ENCODE measurements around the gene APBB2.
A peak's percentile ranks its signal among the peaks of the same experiment; 100 is the strongest.

APBB2 gene

GRCh38 chr4:40874901-40875300 is 339.4 kb downstream of the APBB2 start:
- Mint-ChIP-seq H3K4me1 (no peaks in the 10 kb centered on the region), H3K9me3 (no peaks in the 10 kb centered on the region), H3K4me3 (no peak overlapping the region), H3K36me3 (no peaks in the 10 kb centered on the region), H3K27me3 (peaks cover 20 to 25% of the 10 kb centered on the region in 2 donors), H3K27ac (no peak overlapping the region)
- DNase-seq (no peak), ATAC-seq (replicated peaks) (no peak)

GRCh38 chr4:40874331-40874730 is 340.0 kb downstream of the APBB2 start:
- Mint-ChIP-seq H3K36me3 (no peaks in the 10 kb centered on the region), H3K4me1 (no peaks in the 10 kb centered on the region), H3K9me3 (no peaks in the 10 kb centered on the region), H3K27ac (no peak overlapping the region), H3K27me3 (peaks cover 18 to 22% of the 10 kb centered on the region in 2 donors), H3K4me3 (no peak overlapping the region)
- DNase-seq, result no peak
- no peak for ATAC-seq (replicated peaks)

GRCh38 chr4:40871695-40872250 is 342.6 kb downstream of the APBB2 start:
- ATAC-seq (replicated peaks) (no peak), DNase-seq (no peak)
- Mint-ChIP-seq H3K27ac (no peak overlapping the region), H3K4me1 (no peaks in the 10 kb centered on the region), H3K9me3 (no peaks in the 10 kb centered on the region), H3K36me3 (no peaks in the 10 kb centered on the region), H3K27me3 (peaks cover 4 to 6% of the 10 kb centered on the region in 2 donors), H3K4me3 (no peak overlapping the region)

DNA sequence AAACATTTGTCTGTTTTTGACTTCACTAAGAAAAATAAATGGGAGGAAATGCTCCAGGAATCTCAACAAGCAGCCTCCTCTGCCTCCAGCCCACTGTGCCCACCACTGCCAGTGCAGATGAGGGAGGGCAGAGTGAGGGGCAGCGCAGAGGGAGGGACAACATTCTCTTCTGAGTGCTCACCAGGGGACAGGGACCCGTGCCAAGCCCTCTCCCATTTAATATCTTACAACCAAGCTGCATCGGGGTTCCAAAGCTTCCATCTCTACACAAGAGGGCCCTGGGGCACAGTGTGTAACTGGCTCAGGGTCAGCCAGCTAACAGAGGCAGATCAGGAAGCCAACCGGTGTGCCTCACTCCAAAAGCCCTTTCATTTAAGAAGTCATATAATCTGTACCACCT is 344.2 kb downstream of the APBB2 start:
- no peak overlapping the region for H3K4me3 Mint-ChIP-seq
- ATAC-seq (replicated peaks) (no peak), DNase-seq (no peak)
- H3K4me1 Mint-ChIP-seq, result no peaks in the 10 kb centered on the region
- H3K27me3 Mint-ChIP-seq, result peaks cover 4 to 6% of the 10 kb centered on the region in 2 donors
- H3K9me3 Mint-ChIP-seq, result no peaks in the 10 kb centered on the region
- H3K27ac Mint-ChIP-seq, result no peak overlapping the region
- H3K36me3 Mint-ChIP-seq, result no peaks in the 10 kb centered on the region

- Mint-ChIP-seq H3K9me3 (no peaks in the 10 kb centered on the region), H3K27ac (no peak overlapping the region), H3K4me1 (no peaks in the 10 kb centered on the region), H3K27me3 (peaks cover 0 to 12% of the 10 kb centered on the region in 2 donors), H3K36me3 (no peaks in the 10 kb centered on the region), H3K4me3 (no peak overlapping the region)
- DNase-seq (no peak), ATAC-seq (replicated peaks) (no peak)
These were observed 348.6 kb downstream of the APBB2 start for GRCh38 chr4:40865696-40866095.

DNA sequence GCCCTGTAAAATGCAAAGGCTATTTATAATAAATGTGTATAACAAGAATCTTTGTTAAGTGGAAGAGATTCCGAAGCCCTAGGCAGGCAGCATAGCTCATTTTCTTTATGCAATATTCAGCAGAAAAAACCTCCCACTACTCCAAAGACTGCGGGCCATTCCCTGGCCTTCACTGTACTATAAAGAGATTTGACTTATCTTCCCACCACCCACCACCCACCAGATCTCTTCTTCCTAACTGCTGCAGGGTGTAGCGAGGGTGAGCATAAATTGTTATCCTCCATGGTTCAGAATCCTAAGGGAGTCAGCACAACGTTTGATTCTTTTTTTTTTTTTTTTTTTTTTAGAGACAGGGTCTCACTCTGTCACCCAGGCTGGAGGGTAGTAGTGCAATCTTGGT is 349.8 kb downstream of the APBB2 start:
- Mint-ChIP-seq H3K4me1 (peaks cover 0 to 3% of the 10 kb centered on the region in 2 donors), H3K36me3 (no peaks in the 10 kb centered on the region), H3K9me3 (no peaks in the 10 kb centered on the region), H3K27me3 (peaks cover 5 to 16% of the 10 kb centered on the region in 2 donors), H3K4me3 (no peak overlapping the region), H3K27ac (no peak overlapping the region)
- DNase-seq, result no peak
- ATAC-seq (replicated peaks), result no peak

DNA sequence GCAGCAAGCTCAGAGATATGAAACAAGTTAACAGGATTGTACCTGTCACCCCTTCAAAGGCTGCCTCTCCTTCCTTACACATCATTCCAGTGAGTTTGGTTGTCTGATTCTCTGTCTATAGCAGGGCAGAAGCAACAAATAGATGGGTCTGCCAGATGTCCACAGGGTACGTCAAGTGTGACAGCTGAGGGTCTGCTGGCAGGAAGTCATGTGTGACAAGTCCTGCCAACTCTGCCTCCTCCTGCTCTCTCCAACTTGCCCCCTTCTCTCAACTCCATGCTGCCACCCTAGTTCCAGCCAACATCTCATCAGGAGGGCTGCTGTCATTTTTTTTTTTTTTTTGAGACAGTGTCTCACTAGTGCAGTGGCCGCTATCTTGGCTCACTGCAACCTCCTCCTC is 355.4 kb downstream of the APBB2 start:
- DNase-seq (no peak), ATAC-seq (replicated peaks) (no peak)
- peaks cover 27 to 46% of the 10 kb centered on the region in 2 donors for H3K4me1 Mint-ChIP-seq
- H3K36me3 Mint-ChIP-seq, result no peaks in the 10 kb centered on the region
- peaks cover 12 to 15% of the 10 kb centered on the region in 2 donors for H3K27me3 Mint-ChIP-seq
- H3K9me3 Mint-ChIP-seq, result no peaks in the 10 kb centered on the region
- no peak overlapping the region for H3K4me3 Mint-ChIP-seq
- H3K27ac Mint-ChIP-seq, result no peak overlapping the region

- DNase-seq (no peak), ATAC-seq (replicated peaks) (peak in 1 of 2 donors; percentile 46)
- Mint-ChIP-seq H3K36me3 (peaks cover 8 to 9% of the 10 kb centered on the region in 2 donors), H3K4me3 (peak overlapping the region; percentile 35 to 71), H3K27ac (no peak overlapping the region), H3K27me3 (peaks cover 11 to 12% of the 10 kb centered on the region in 2 donors), H3K4me1 (peaks cover 27 to 46% of the 10 kb centered on the region in 2 donors), H3K9me3 (no peaks in the 10 kb centered on the region)
These were observed 356.4 kb downstream of the APBB2 start for GRCh38 chr4:40857956-40858355.

DNA sequence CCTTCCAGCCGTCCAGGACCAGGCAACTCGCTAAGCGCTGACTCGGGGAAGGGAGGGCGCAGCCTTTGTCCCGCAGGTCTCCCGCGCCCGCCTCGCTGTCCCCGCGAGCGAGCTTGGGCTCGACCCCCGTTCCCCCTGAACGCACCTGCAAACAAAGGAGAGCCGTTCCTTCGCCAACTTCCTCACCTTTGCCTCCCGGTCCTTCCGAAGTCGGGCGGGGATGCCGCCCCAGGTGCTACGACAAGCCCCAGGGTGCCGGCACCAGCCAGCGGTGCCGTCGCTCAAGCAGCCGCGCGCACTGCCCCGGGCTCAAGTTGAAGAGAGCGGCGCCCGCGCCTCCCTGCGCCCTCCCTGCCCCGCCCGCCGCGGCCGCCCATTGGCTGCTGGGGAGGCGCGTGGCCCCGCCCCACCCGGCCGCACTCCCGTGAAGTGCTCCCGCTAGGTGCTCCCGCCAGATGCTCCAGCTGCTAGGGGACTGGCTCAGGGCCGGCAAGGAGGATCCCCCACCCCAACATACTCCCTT is 357.4 kb downstream of the APBB2 start:
- peaks cover 9 to 10% of the 10 kb centered on the region in 2 donors for H3K36me3 Mint-ChIP-seq
- ATAC-seq (replicated peaks) (peak; percentile 95), DNase-seq (peak; percentile 67)
- H3K9me3 Mint-ChIP-seq, result no peaks in the 10 kb centered on the region
- peak overlapping the region; percentile 94 to 98 for H3K4me3 Mint-ChIP-seq
- peaks cover 9 to 12% of the 10 kb centered on the region in 2 donors for H3K27me3 Mint-ChIP-seq
- peak overlapping the region; percentile 87 for H3K27ac Mint-ChIP-seq
- H3K4me1 Mint-ChIP-seq, result peaks cover 27 to 46% of the 10 kb centered on the region in 2 donors

GRCh38 chr4:40856277-40856839 is 358.0 kb downstream of the APBB2 start:
- no peaks in the 10 kb centered on the region for H3K9me3 Mint-ChIP-seq
- peaks cover 9 to 12% of the 10 kb centered on the region in 2 donors for H3K27me3 Mint-ChIP-seq

GRCh38 chr4:40850496-40850895 is 363.8 kb downstream of the APBB2 start:
- Mint-ChIP-seq H3K4me1 (peaks cover 11 to 36% of the 10 kb centered on the region in 2 donors), H3K27ac (no peak overlapping the region), H3K4me3 (no peak overlapping the region), H3K27me3 (no peaks in the 10 kb centered on the region), H3K9me3 (no peaks in the 10 kb centered on the region), H3K36me3 (peaks cover 9 to 10% of the 10 kb centered on the region in 2 donors)
- ATAC-seq (replicated peaks) (no peak), DNase-seq (no peak)

More at GRCh38 chr4:40856277-40856839, 358.0 kb downstream of the APBB2 start:
- DNase-seq (no peak), ATAC-seq (replicated peaks) (peak; percentile 5 to 13)
- Mint-ChIP-seq H3K27ac (peak overlapping the region; percentile 87), H3K36me3 (peaks cover 9 to 10% of the 10 kb centered on the region in 2 donors), H3K4me1 (peaks cover 27 to 46% of the 10 kb centered on the region in 2 donors), H3K4me3 (peak overlapping the region; percentile 94 to 98)

GRCh38 chr4:40848940-40849339 is 365.4 kb downstream of the APBB2 start:
- ATAC-seq (replicated peaks) (peak in 1 of 2 donors; percentile 33), DNase-seq (no peak)
- Mint-ChIP-seq H3K4me3 (no peak overlapping the region), H3K36me3 (peaks cover 9 to 10% of the 10 kb centered on the region in 2 donors), H3K27ac (peak overlapping the region; percentile 53), H3K27me3 (no peaks in the 10 kb centered on the region), H3K4me1 (peaks cover 9 to 29% of the 10 kb centered on the region in 2 donors), H3K9me3 (no peaks in the 10 kb centered on the region)

GRCh38 chr4:40848251-40848650 is 366.1 kb downstream of the APBB2 start:
- no peaks in the 10 kb centered on the region for H3K9me3 Mint-ChIP-seq
- DNase-seq (no peak), ATAC-seq (replicated peaks) (peak; percentile 68 to 72)
- no peaks in the 10 kb centered on the region for H3K27me3 Mint-ChIP-seq
- no peak overlapping the region for H3K27ac Mint-ChIP-seq
- H3K36me3 Mint-ChIP-seq, result peaks cover 3 to 5% of the 10 kb centered on the region in 2 donors
- no peak overlapping the region for H3K4me3 Mint-ChIP-seq
- peaks cover 12 to 30% of the 10 kb centered on the region in 2 donors for H3K4me1 Mint-ChIP-seq

DNA sequence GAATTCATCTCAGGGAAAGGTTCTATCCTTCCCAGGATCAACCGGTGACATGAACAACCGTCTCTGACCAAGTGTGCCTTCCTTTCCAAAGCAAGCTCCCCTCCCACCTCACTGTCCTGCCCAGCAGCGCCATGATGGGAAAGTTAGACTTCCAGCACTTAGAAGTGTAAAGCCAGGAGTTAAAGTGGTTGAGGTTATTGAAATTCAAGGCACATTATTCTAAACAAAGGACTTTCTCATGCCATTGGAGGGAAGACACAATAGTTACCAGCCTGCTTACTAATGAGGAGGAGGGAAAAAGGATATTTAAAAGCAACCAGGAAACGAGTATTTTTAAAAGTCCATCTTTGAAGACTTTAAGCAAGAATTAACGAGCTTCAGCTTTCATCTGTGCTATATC is 367.8 kb downstream of the APBB2 start:
- Mint-ChIP-seq H3K4me3 (no peak overlapping the region), H3K27me3 (no peaks in the 10 kb centered on the region), H3K36me3 (peaks cover 3 to 4% of the 10 kb centered on the region in 2 donors), H3K27ac (no peak overlapping the region), H3K4me1 (peaks cover 27 to 47% of the 10 kb centered on the region in 2 donors), H3K9me3 (no peaks in the 10 kb centered on the region)
- no peak for DNase-seq
- ATAC-seq (replicated peaks), result no peak

Data from stimulated activated naive B cell treated with anti-CD40 and anti-IgM and Interleukin-4, amounts not matched to agents 10 μg/mL and 1 μg/mL and 100 μg/mL, for 72 hours (primary cell).